ENCODE measurements around the gene HSPA14.

DNA sequence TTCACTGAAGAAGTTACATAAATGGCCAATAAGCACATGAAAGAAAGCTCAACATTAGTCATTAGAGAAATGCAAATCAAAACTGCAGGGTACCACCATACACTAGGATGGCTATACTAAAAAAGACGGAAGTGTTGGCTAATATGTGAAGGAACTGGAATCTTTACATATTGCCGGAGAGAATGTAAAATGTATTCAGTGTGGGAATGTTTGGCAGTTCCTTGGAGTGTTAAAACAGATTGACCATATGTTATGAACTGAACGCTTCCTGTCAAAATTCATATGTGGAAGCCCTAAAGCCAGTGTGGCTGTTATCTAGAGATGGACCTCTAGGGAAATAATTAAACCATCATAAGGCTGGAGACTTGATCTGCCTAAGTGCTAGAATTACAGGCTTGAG lies 73.7 kb downstream of the HSPA14 start:
- TF ChIP-seq, protein P1, sequence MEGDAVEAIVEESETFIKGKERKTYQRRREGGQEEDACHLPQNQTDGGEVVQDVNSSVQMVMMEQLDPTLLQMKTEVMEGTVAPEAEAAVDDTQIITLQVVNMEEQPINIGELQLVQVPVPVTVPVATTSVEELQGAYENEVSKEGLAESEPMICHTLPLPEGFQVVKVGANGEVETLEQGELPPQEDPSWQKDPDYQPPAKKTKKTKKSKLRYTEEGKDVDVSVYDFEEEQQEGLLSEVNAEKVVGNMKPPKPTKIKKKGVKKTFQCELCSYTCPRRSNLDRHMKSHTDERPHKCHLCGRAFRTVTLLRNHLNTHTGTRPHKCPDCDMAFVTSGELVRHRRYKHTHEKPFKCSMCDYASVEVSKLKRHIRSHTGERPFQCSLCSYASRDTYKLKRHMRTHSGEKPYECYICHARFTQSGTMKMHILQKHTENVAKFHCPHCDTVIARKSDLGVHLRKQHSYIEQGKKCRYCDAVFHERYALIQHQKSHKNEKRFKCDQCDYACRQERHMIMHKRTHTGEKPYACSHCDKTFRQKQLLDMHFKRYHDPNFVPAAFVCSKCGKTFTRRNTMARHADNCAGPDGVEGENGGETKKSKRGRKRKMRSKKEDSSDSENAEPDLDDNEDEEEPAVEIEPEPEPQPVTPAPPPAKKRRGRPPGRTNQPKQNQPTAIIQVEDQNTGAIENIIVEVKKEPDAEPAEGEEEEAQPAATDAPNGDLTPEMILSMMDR (IDR thresholded peaks at IDR 0.05): no peak
- TF ChIP-seq POLR2AphosphoS5 (IDR thresholded peaks at IDR 0.05) (no peak), EP300 (IDR thresholded peaks at IDR 0.05) (no peak)
